Right hindlimb (tissue), 1 donor: ENCODE results near the gene ATP8B1.
A peak's percentile ranks its signal among the peaks of the same experiment; 100 is the strongest.
"Not testable (repeated sequence)": the region's sequence is repeated elsewhere in the genome, so short reads cannot be mapped to it uniquely, and the experiment has no call there.

Experiments
- DNase-seq: peaks from one replicate; pipeline ENCODE4 v3.0.0-alpha.2; 2018

Gene ATP8B1

GRCh38 chr18:57655740-57656139 lies 147.4 kb downstream of the ATP8B1 start:
- no peak for DNase-seq

- no peak for DNase-seq
Observed at GRCh38 chr18:57651914-57652313, 151.2 kb downstream of the ATP8B1 start.

- DNase-seq = no peak
Observed at GRCh38 chr18:57649556-57650500, 153.3 kb downstream of the ATP8B1 start.

- DNase-seq = no peak
Observed at GRCh38 chr18:57648414-57648813, 154.7 kb downstream of the ATP8B1 start.

- no peak for DNase-seq
Observed at GRCh38 chr18:57644540-57644939, 158.6 kb downstream of the ATP8B1 start.

- not testable (repeated sequence) for DNase-seq
Observed at GRCh38 chr18:57643726-57644125, 159.4 kb downstream of the ATP8B1 start.

- not testable (repeated sequence) for DNase-seq
Observed at GRCh38 chr18:57642462-57642861, 160.7 kb downstream of the ATP8B1 start.

GRCh38 chr18:57640749-57641148 lies 162.4 kb downstream of the ATP8B1 start:
- DNase-seq = no peak

GRCh38 chr18:57640236-57640635 lies 162.9 kb downstream of the ATP8B1 start:
- DNase-seq = no peak

GRCh38 chr18:57635003-57635822 lies 167.9 kb downstream of the ATP8B1 start:
- no peak for DNase-seq

- DNase-seq = no peak
Observed at GRCh38 chr18:57631697-57632096, 171.4 kb downstream of the ATP8B1 start.

GRCh38 chr18:57630754-57631595 lies 172.1 kb downstream of the ATP8B1 start:
- DNase-seq = no peak

- peak; percentile 98 for DNase-seq
Observed at GRCh38 chr18:57630002-57630753, 172.9 kb downstream of the ATP8B1 start.

GRCh38 chr18:57629422-57629821 lies 173.7 kb downstream of the ATP8B1 start:
- DNase-seq = no peak

GRCh38 chr18:57627488-57627887 lies 175.6 kb downstream of the ATP8B1 start:
- no peak for DNase-seq

GRCh38 chr18:57624988-57625387 lies 178.1 kb downstream of the ATP8B1 start:
- no peak for DNase-seq

- DNase-seq = no peak
Observed at GRCh38 chr18:57621246-57621604, 181.9 kb downstream of the ATP8B1 start.

GRCh38 chr18:57619876-57620275 lies 183.2 kb downstream of the ATP8B1 start:
- DNase-seq = no peak

- DNase-seq = no peak
Observed at GRCh38 chr18:57618910-57619309, 184.2 kb downstream of the ATP8B1 start.

GRCh38 chr18:57603871-57604270 lies 199.2 kb downstream of the ATP8B1 start:
- no peak for DNase-seq
